Measurements from ENCODE around the gene GEMIN8. TPM values are rescaled to one million over a fixed set of nuclear protein-coding genes. Genes with fewer than 3 reads are reported as not detected.
A peak's percentile ranks its signal among the peaks of the same experiment; 100 is the strongest.

The GEMIN8 gene, protein sequence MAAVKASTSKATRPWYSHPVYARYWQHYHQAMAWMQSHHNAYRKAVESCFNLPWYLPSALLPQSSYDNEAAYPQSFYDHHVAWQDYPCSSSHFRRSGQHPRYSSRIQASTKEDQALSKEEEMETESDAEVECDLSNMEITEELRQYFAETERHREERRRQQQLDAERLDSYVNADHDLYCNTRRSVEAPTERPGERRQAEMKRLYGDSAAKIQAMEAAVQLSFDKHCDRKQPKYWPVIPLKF
- total RNA-seq (2014; rRNA removed; shearing (Covaris generic)), result 3.1 and 6.9 TPM in 2 replicates

GRCh38 chrX:14029425-14030173, at the start of gene GEMIN8:
GEMIN8 (minus strand) TSS chrX:14029892; CDS start chrX:14021478, 8,414 bp downstream.
- peak; percentile 91 for DNase-seq (ENCODE audit: low read depth)

DNA sequence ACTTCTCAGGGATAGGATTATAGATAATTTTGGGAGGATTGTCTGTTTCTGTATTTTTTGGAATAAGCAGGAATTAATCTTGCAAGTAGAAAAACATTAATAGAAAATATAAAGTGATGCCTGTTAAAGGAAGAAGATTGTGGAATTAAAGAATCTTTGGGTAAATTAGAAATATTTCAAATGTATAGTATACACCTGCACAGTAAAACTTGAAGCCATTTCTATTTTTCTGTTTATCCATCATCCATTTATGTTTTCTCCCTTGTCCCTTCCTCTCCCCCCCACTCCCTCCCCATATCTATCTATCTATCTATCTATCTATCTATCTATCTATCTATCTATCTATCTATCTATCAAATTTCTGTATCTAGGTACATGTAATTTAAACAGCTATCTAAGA, 46.9 kb upstream of the GEMIN8 start:
- DNase-seq (ENCODE audit: low read depth), result no peak

DNA sequence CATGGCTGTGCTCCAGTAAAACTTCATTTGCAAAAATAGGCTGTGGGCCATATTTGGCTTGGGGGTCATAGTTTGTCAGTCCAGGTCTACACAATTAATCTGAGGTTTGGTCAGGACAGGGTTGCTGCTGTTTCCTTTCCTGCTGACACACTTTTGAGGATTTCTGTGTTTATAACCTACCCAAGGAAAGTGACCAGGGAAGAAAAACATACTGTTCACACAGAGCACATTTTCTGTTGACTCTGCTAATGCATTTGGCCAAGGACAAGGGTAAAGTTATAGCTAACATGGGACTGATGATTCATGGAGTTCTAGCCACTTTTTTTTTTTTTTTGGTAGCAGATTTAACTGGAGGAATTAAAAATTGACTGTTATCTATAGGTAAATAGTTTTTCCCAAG, 43.9 kb upstream of the GEMIN8 start:
- peak; percentile 4 for DNase-seq (ENCODE audit: low read depth)

DNA sequence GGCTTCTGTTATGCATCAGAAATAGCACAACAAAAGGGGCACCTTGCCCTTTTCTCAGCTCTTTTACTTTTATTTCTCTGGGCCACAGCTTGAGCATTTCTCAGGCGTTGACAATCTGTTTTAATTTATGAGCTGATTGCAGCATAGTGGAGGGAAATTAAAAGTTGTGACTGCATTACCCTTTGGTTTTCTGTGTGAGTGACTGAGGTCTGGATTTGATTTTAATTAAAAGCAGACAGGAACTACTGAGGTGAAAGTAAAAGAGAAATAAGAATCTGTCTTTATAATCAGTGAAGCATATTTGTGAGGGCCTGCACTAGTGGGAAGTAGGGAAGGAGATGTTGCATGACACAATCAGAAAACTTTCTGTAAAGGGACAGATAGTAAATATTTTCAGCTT, 43.4 kb upstream of the GEMIN8 start:
- no peak for DNase-seq (ENCODE audit: low read depth)

DNA sequence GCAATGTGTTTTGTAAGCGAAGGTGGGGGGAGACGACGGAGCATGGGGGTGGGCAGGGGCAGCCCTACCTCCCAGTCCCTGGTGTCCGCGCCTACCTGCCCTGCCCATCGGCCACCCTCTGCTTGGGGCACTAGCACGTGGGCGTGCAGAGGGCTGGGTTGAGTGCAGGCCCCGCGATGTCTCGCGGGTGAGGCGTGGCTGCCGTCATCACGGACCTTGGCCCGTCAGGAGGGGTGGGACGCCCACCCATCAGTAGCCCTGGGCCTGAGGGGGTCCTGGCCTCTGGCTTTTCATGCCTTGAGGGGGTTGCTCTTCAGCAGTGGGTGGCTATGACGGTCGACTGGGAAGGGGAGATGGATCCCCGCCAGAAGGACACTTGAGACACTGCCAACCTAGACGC, 36.1 kb upstream of the GEMIN8 start:
- no peak for DNase-seq (ENCODE audit: low read depth)

GRCh38 chrX:14064626-14065432, 35.1 kb upstream of the GEMIN8 start:
- DNase-seq (ENCODE audit: low read depth), result peak; percentile 71

DNA sequence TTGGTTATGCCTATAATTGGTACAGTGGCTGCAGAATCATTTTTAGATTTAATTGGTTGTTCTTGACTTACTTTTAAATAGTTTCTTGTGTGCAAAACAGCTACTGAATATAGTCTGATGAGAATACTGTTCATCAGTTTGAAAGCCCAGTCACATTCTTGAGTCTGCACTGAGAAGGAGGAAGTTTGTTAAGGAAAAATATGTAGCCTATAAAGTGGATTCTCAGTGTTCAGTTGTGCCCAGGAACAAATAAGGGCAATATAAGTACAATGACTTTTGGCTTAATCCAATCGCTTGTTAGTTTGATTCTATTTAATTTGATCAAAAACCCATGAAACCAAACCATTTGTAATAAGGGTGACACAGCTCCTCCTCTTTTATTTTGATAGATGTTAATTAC, 32.8 kb upstream of the GEMIN8 start:
- no peak for DNase-seq (ENCODE audit: low read depth)

- DNase-seq (ENCODE audit: low read depth), result no peak
Observed at GRCh38 chrX:14056206-14056605, 26.5 kb upstream of the GEMIN8 start.

DNA sequence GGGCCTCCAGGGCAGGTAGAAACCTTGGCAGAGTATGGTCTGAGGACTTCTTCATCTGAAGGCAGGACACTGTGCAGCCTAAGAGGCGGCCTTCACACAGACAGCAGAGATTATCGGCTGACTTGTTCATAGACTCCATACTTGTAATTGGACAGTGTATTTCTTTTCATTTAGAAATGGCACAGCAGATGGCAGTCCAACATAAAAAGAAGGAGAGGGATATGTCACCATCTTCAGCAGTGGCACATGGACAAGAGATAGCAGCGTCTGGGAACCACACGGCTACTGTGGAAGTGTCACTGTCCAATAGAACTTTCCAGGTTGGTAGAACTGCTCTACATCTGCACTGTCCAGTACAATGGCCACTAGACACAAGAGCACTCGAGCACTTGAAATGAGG, 21.7 kb upstream of the GEMIN8 start:
- no peak for DNase-seq (ENCODE audit: low read depth)

DNA sequence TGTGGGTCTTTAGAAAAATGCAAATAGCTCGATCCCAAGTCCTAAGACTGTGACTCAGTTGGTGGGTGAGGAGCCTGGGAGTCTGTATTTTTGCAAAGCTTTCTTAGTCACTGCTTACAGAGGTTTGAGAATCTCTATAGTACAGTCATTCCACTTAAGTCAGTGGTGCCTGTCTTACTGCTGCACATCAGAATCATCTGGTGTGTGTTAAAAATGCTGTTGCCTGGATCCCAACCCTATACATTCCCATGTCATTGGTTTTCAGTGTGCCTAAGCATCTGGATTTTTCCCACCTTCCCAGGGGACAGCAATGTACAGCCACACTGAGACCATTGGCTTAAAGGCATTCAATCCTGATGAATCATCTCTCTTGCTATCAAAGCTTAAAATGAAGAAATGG, 21.0 kb upstream of the GEMIN8 start:
- no peak for DNase-seq (ENCODE audit: low read depth)

DNA sequence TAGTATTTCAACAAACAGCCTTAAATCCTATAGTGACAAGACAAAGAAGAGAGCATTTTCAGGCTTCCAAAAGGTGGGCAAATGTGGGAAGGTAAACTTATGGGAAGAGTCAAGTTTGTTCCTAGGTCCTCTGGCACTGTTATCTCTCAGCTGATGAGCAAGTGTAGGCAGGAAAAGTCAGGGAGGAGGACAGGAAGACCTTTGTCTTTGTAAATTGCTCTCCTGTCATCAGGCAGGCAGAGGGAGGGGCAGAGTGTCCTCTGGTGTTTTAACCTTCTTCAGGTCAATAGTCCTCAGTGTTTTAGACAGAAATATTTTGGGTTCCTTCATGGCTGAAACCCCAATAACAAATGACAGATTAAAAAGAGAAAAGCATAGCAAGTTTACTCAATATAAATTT, 13.5 kb upstream of the GEMIN8 start:
- no peak for DNase-seq (ENCODE audit: low read depth)

GRCh38 chrX:14039344-14039743, 9.7 kb upstream of the GEMIN8 start:
- peak; percentile 8 for DNase-seq (ENCODE audit: low read depth)

DNA sequence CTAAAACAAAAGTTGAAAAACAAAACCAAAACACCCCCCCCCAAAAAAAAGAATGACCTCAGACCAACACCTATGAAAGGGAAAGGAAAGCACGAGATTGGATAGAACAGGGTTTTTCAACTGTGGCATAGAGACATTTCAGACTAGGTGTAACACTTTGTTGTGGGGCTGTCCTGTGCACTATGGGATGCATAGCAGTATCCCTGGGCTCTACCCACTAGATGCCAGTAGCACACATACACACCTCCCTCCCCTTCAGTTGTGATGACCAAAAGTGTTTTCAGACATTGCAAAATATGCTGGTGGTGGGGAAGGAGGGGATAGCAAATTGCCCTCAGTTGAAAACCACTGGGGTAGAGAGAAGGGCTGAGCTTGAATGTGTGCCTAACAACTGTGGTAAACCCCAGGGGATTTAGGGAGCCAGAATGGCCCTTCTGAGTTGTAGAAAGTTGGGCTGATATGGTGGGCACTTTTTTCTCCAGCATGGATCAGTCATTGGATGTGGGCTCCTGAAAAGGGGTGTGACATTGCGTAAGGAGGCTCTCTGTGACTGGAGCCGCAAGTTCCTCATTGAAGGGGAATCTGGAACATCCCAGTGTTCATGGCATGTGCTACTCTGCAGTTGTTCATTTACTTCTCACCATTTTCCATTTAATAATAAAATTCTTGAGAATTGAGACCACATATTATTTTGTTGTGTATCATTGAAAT, 8.8 kb upstream of the GEMIN8 start:
- no peak for DNase-seq (ENCODE audit: low read depth)

GRCh38 chrX:14032406-14032805, 2.7 kb upstream of the GEMIN8 start:
- DNase-seq (ENCODE audit: low read depth), result peak; percentile 15

DNA sequence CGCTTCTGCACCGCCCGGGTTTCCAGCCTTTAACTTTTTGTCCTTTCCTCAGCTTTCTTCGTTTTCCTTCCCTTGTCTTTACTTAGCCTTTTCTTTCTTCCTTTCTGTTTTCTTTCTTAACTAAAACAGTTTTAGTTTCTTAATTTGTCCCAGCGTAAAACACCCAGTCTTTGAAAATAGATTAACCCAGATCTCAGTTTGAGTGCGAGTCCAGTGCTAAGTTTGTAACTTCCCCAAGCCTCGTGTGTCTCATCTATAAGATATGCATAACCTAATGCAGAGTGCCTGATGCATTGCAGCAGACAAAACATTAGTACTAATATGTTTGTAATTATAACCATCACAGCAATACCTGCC, 460 bp upstream of the GEMIN8 start:
- peak; percentile 11 for DNase-seq (ENCODE audit: low read depth)

GRCh38 chrX:14029039-14029424, 660 bp downstream of the GEMIN8 start:
- peak; percentile 3 for DNase-seq (ENCODE audit: low read depth)

- no peak for DNase-seq (ENCODE audit: low read depth)
Observed at GRCh38 chrX:14028473-14028872, 1.2 kb downstream of the GEMIN8 start.

DNA sequence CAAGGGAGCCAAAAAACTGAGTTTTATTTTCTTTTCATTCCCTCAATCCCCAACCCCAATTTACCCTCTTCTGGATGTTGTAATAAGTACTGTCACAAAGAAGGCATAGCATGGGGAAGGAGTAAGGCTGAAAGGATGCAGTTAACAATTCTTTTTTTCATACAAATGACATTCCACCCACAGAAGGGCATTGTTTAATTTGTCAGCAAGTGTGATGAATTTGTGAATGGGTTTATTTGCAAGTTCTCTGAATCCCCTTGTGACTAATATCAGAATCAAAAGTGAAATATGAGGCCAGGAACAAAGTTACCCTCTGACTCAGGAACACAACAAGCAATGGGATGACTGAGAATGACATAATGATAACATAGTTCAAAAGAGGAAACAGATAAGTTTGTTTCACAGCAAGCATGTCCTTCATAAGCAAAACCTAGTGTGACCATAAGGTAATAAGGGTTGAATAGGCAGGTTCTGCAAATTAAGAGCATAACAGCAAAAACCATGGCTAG, 2.1 kb downstream of the GEMIN8 start:
- DNase-seq (ENCODE audit: low read depth), result peak; percentile 58

DNA sequence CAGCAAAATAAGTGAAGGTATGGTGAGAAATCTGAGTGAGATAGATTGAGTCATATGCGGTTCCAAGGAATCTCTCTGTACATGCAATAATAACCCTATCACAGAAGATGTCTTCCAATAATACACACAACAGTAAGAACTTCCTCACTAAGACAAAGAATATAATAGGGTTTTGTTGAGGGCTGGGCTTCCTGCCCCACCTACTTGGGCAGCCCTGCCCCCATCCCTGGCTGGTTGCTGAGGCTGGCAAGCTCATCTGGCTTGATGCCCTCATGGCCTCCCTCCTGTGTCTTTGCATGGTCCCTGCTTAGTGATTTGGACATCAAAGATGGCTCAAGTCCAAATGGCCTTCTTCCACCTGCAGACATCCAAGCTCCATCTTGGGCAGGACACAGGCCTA, 2.7 kb downstream of the GEMIN8 start:
- DNase-seq (ENCODE audit: low read depth), result peak; percentile 15

DNA sequence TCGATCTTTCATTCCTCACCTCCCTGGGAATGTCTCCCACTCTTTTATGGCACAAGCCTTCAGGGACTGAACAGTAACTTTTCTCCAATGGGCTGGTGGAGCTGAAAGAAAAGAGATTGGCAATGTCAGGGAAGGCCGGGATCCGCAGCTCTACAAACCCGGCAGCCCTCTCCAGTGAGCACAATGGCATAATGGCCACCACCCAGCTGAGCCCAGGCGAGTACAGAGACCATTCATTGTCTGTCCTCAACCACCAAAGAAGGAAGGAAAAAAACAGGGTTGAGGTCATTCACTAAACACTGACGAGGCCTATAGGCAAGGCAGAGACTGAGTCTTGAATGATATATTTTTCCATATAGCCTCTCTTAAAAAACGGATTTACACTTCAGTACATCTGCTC, 3.6 kb downstream of the GEMIN8 start:
- no peak for DNase-seq (ENCODE audit: low read depth)

DNA sequence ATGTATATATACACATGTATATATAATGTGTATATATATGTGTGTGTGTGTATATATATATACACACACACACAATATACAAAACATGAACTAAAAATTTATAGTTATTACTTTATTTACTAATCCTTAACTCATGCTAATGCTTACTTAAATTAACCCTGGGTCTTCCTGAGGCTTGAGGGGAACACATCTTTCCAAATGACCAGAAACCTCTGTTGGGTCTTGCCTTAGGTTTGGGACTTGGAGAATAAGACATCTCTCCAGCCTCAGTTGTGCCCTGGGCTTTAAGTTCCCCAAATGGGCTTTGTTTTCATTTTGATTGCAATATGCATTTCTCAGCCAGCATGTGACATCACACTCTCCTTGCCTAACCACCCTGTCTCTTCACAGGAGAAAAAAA, 7.7 kb downstream of the GEMIN8 start:
- no peak for DNase-seq (ENCODE audit: low read depth)

- no peak for DNase-seq (ENCODE audit: low read depth)
Observed at GRCh38 chrX:14017399-14017798, 12.3 kb downstream of the GEMIN8 start.

Measured in Daoy (cell line).